ENCODE measurements around the gene PNP. TPM values are rescaled to one million over a fixed set of nuclear protein-coding genes. Genes with fewer than 3 reads are reported as not detected.

Gene PNP
- total RNA-seq = 133 and 137 TPM in 2 replicates

DNA sequence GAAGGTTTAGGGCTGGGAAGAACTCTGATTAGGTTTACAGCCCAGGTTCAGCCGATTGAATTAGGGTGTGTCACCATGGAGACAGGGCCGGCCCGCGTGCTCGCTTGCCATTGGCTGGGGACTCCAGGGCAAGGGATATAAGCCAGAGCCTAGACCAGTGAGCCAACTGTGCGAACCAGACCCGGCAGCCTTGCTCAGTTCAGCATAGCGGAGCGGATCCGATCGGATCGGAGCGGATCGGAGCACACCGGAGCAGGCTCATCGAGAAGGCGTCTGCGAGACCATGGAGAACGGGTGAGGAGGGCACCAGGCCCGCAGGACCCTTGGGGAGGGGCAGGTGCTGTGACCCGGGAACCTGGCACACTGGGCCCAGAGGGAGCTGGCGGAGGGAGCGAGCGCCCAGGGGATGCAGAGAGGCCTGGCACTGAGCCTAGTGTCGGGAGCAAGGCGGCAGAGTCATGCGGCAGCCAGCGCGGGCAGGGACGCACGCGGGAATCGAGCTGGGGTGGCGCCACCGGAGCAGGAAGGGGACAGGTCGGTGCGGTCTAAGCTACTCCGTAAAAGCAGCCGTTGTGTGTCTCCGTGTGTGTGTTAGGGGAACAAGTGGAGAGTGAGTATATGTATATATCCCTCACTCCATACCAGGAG, at the start of gene PNP:
TSS of gene PNP (plus strand) at position 165 of the 648 bp plus-strand sequence. CDS start at position 284, 119 bp downstream.
- no peaks in the 10 kb centered on the region for H3K9me3 Mint-ChIP-seq
- peak within 1 kb of the TSS; percentile 94 for H3K4me3 Mint-ChIP-seq (ENCODE audit: low read depth)
- H3K27ac Mint-ChIP-seq = peak within 1 kb of the TSS; percentile 96
- peak; percentile 86 for DNase-seq (ENCODE audit: low spot score)
- peaks cover 4% of the 10 kb centered on the region for H3K27me3 Mint-ChIP-seq (ENCODE audit: low read depth)
- peaks cover 32% of the 10 kb centered on the region for H3K4me1 Mint-ChIP-seq (ENCODE audit: low read depth)
- intact Hi-C loops (cut with micrococcal nuclease) = loop anchor here (1.0 to 2.0 kb wide), 4 partner anchors 8 to 139 kb away; partner anchors contain the start of genes APEX1, PARP2 and PIP4P1
- peaks cover 33% of the 10 kb centered on the region for H3K36me3 Mint-ChIP-seq (ENCODE audit: low read depth)

DNA sequence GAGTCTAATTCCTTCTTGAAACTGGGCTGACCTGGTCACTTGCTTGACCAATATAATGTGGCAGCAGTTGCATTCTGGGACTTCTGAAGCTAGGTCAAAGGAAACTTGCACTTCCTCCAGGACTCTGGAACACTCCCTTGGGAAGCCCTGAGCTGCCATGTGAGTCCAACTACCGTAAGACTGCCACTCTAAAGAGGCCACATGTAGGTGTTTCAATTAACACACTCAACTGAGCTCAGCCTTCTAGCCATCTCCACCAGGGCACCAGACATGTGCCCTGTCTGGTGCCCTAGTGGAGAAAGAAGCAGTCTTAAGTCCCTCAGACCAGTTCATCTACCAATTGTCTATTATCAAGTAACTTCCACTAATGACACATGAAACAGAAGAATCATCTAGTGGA, 49.8 kb upstream of the PNP start:
- H3K36me3 Mint-ChIP-seq (ENCODE audit: low read depth) = no peaks in the 10 kb centered on the region

DNA sequence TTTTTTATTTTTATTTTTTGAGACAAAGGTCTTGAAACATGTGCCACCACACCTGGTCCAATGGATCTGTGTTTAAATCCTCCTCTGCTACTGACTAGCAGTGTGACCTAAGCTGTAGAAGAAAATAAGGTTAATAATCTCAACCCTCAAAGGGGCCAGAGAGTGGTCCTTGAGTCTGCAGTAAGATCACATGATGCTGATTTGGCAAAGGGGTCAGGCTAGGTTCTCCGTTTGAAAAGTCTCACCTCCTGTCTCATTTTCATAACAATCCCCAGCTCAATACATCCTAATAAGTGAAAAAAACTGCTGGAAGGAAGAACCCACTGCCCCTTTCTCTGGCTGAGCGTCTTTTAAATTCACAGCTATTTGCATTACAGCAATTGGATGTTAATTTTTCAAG, 47.9 kb upstream of the PNP start:
- H3K27ac Mint-ChIP-seq = no peak overlapping the region
- H3K36me3 Mint-ChIP-seq (ENCODE audit: low read depth) = no peaks in the 10 kb centered on the region
- H3K27me3 Mint-ChIP-seq (ENCODE audit: low read depth) = no peaks in the 10 kb centered on the region
- DNase-seq (ENCODE audit: low spot score) = no peak
- H3K9me3 Mint-ChIP-seq = no peaks in the 10 kb centered on the region
- H3K4me1 Mint-ChIP-seq (ENCODE audit: low read depth) = peaks cover 4% of the 10 kb centered on the region
- no peak overlapping the region for H3K4me3 Mint-ChIP-seq (ENCODE audit: low read depth)
- intact Hi-C loops (cut with micrococcal nuclease) = no loop called here

More for the DNA sequence above, 49.8 kb upstream of the PNP start:
- DNase-seq (ENCODE audit: low spot score) = no peak
- no peaks in the 10 kb centered on the region for H3K9me3 Mint-ChIP-seq
- peaks cover 4% of the 10 kb centered on the region for H3K4me1 Mint-ChIP-seq (ENCODE audit: low read depth)
- intact Hi-C loops (cut with micrococcal nuclease) = loop anchor here (5.0 kb wide), 2 partner anchors 113 to 263 kb away; partner anchors contain the start of gene RNASE4
- no peak overlapping the region for H3K27ac Mint-ChIP-seq
- H3K27me3 Mint-ChIP-seq (ENCODE audit: low read depth) = no peaks in the 10 kb centered on the region
- no peak overlapping the region for H3K4me3 Mint-ChIP-seq (ENCODE audit: low read depth)

GRCh38 chr14:20422886-20423285, 46.3 kb upstream of the PNP start:
- Mint-ChIP-seq H3K9me3 (no peaks in the 10 kb centered on the region), H3K4me1 (ENCODE audit: low read depth) (peaks cover 12% of the 10 kb centered on the region), H3K4me3 (ENCODE audit: low read depth) (no peak overlapping the region), H3K36me3 (ENCODE audit: low read depth) (no peaks in the 10 kb centered on the region), H3K27ac (no peak overlapping the region), H3K27me3 (ENCODE audit: low read depth) (no peaks in the 10 kb centered on the region)
- no peak for DNase-seq (ENCODE audit: low spot score)
- intact Hi-C loops (cut with micrococcal nuclease) = no loop called here

GRCh38 chr14:20424851-20425250, 44.4 kb upstream of the PNP start:
- no peak overlapping the region for H3K4me3 Mint-ChIP-seq (ENCODE audit: low read depth)
- H3K27ac Mint-ChIP-seq = no peak overlapping the region
- no peaks in the 10 kb centered on the region for H3K9me3 Mint-ChIP-seq
- no peaks in the 10 kb centered on the region for H3K36me3 Mint-ChIP-seq (ENCODE audit: low read depth)
- intact Hi-C loops (cut with micrococcal nuclease) = no loop called here
- peaks cover 21% of the 10 kb centered on the region for H3K4me1 Mint-ChIP-seq (ENCODE audit: low read depth)
- no peaks in the 10 kb centered on the region for H3K27me3 Mint-ChIP-seq (ENCODE audit: low read depth)
- DNase-seq (ENCODE audit: low spot score) = no peak

DNA sequence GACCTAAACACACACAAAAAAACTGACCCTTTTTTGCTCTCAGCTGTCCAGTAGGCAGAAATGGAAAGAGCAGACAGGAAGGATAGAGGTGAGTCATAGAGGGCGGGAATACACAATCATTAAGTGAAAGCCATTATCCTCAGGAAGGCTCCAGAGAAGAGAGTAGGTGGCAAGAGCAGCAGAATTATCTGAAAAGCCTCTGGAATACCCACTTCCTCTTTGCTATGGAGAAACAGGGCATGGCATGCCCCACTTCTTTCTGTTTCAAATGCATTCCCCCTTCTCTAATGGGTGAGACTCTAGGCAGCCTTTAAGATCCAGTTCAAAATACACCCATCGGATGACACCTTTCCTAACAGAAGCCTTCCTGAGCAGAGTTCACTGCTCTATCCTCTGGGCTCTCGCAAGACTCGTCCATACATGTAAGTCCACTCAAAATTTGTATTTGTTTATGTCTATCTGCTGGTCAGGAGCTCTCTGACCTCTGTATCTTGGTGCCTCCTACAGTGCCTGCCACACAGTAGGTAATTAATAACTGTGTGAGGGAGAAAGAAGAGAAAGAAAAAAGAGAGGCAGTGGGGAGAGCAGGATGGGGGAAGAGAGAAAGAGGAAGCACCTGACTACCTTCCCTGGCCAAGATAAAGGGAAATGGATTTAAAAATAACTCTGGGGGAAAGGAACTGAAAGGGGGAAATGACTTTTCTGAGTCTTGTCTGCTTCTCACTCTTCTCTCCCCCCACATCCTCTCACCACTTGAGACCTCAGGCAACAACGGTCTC, 41.8 kb upstream of the PNP start:
- peak overlapping the region; percentile 81 for H3K27ac Mint-ChIP-seq
- H3K27me3 Mint-ChIP-seq (ENCODE audit: low read depth) = no peaks in the 10 kb centered on the region
- no peaks in the 10 kb centered on the region for H3K9me3 Mint-ChIP-seq
- no peaks in the 10 kb centered on the region for H3K36me3 Mint-ChIP-seq (ENCODE audit: low read depth)
- peak overlapping the region; percentile 27 for H3K4me3 Mint-ChIP-seq (ENCODE audit: low read depth)
- no peak for DNase-seq (ENCODE audit: low spot score)
- H3K4me1 Mint-ChIP-seq (ENCODE audit: low read depth) = peaks cover 21% of the 10 kb centered on the region
- intact Hi-C loops (cut with micrococcal nuclease) = loop anchor here (2.0 kb wide), 1 partner anchor 13 kb away; no protein-coding TSS in a partner anchor

DNA sequence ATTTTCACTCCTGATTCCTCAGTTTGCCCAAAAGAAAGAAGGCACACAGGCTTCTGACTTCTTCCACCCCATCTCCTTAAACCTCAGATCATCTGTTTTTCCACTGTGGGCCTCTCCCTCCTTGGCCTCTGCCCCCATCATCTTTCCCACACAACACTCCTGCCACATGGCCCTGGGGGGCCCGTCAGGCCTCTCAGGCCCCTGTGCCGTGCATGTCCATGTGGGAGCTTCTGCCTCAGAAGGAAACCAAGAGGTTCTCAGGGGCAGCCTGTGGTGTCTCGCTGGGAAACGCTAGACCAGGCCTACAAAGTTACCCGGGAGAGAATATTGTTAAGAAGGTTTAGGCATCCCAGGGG, 41.2 kb upstream of the PNP start:
- DNase-seq (ENCODE audit: low spot score) = no peak
- H3K4me1 Mint-ChIP-seq (ENCODE audit: low read depth) = peaks cover 21% of the 10 kb centered on the region
- no peaks in the 10 kb centered on the region for H3K27me3 Mint-ChIP-seq (ENCODE audit: low read depth)
- peak overlapping the region; percentile 81 for H3K27ac Mint-ChIP-seq
- intact Hi-C loops (cut with micrococcal nuclease) = loop anchor here (2.0 kb wide), 1 partner anchor 13 kb away; no protein-coding TSS in a partner anchor
- H3K36me3 Mint-ChIP-seq (ENCODE audit: low read depth) = no peaks in the 10 kb centered on the region
- H3K9me3 Mint-ChIP-seq = no peaks in the 10 kb centered on the region
- peak overlapping the region; percentile 20 for H3K4me3 Mint-ChIP-seq (ENCODE audit: low read depth)

GRCh38 chr14:20428802-20429201, 40.4 kb upstream of the PNP start:
- peaks cover 21% of the 10 kb centered on the region for H3K4me1 Mint-ChIP-seq (ENCODE audit: low read depth)
- intact Hi-C loops (cut with micrococcal nuclease) = loop anchor here (2.0 kb wide), 1 partner anchor 14 kb away; no protein-coding TSS in a partner anchor
- no peak overlapping the region for H3K4me3 Mint-ChIP-seq (ENCODE audit: low read depth)

GRCh38 chr14:20429801-20430669, 39.2 kb upstream of the PNP start:
- no peak overlapping the region for H3K4me3 Mint-ChIP-seq (ENCODE audit: low read depth)
- no peak for DNase-seq (ENCODE audit: low spot score)
- H3K9me3 Mint-ChIP-seq = no peaks in the 10 kb centered on the region
- intact Hi-C loops (cut with micrococcal nuclease) = loop anchor here (2.0 kb wide), 1 partner anchor 15 kb away; no protein-coding TSS in a partner anchor
- no peaks in the 10 kb centered on the region for H3K36me3 Mint-ChIP-seq (ENCODE audit: low read depth)
- H3K4me1 Mint-ChIP-seq (ENCODE audit: low read depth) = peaks cover 21% of the 10 kb centered on the region
- no peaks in the 10 kb centered on the region for H3K27me3 Mint-ChIP-seq (ENCODE audit: low read depth)
- H3K27ac Mint-ChIP-seq = no peak overlapping the region

More at GRCh38 chr14:20428802-20429201, 40.4 kb upstream of the PNP start:
- Mint-ChIP-seq H3K36me3 (ENCODE audit: low read depth) (no peaks in the 10 kb centered on the region), H3K27ac (no peak overlapping the region), H3K9me3 (no peaks in the 10 kb centered on the region), H3K27me3 (ENCODE audit: low read depth) (no peaks in the 10 kb centered on the region)
- no peak for DNase-seq (ENCODE audit: low spot score)

- Mint-ChIP-seq H3K9me3 (no peaks in the 10 kb centered on the region), H3K4me3 (ENCODE audit: low read depth) (no peak overlapping the region), H3K4me1 (ENCODE audit: low read depth) (no peaks in the 10 kb centered on the region), H3K36me3 (ENCODE audit: low read depth) (no peaks in the 10 kb centered on the region), H3K27ac (no peak overlapping the region), H3K27me3 (ENCODE audit: low read depth) (no peaks in the 10 kb centered on the region)
- no peak for DNase-seq (ENCODE audit: low spot score)
- intact Hi-C loops (cut with micrococcal nuclease) = no loop called here
Observed at GRCh38 chr14:20434701-20435581, 34.3 kb upstream of the PNP start.

DNA sequence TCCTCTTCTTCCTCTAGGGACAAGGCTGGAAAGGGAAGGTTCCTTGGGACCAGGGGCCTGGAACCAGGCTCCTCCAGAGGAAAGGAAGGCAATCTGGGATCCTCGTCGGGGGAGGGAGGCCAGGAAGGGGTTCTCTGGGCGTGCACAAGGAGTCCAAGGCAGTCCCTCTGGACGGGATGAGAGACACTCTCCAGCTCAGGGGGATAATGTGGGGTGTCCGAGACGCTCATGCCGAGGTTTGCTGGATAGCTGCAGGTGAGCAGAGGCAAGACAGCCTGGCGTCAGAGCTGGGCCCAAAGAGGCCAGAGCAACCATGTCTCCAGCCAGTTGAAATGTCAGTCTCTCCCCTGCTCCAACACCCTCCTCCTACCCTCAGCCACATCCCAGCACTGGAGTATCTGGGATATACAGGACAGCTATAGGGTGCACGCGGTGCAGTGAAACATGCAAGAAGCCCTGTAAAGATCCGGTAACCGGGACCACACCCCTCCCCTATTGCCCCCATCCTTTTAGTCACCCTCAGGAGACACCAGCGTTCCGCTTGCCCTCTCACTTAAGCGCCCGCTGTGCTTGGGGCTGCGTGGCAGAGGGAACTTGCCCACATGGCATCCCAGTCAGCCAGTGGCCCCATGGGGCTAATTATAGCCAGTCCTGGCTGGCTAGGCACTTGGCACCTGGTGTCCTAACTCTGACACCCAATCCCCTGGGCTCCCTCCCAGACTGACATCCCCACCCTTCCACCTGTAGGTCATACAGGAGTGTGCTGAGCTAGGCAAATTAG, 33.4 kb upstream of the PNP start, which contains the start of gene KLHL33:
TSS of gene KLHL33 (minus strand) at position 585 of the 781 bp plus-strand sequence. CDS start at position 230, 355 bp downstream.
- no peaks in the 10 kb centered on the region for H3K27me3 Mint-ChIP-seq (ENCODE audit: low read depth)
- intact Hi-C loops (cut with micrococcal nuclease) = no loop called here
- H3K27ac Mint-ChIP-seq = no peak within 1 kb of the TSS

More for the DNA sequence above, 33.4 kb upstream of the PNP start, which contains the start of gene KLHL33:
- Mint-ChIP-seq H3K4me3 (ENCODE audit: low read depth) (no peak within 1 kb of the TSS), H3K4me1 (ENCODE audit: low read depth) (peaks cover 5% of the 10 kb centered on the region), H3K9me3 (no peaks in the 10 kb centered on the region), H3K36me3 (ENCODE audit: low read depth) (no peaks in the 10 kb centered on the region)
- DNase-seq (ENCODE audit: low spot score) = no peak

Data from activated T-helper 2 cell treated with anti-CD3 and anti-CD28 coated beads, Interferon-gamma antibody, Interleukin-2, Interleukin-4, amounts not matched to agents 10 μg/mL and 5 μg/mL and 100 μg/mL, durations not matched to agents 14 hours and 24 hours and 36 hours (primary cell).